ENCODE measurements around the gene TGFB1. TPM values are rescaled to one million over a fixed set of nuclear protein-coding genes. Genes with fewer than 3 reads are reported as not detected.

The TGFB1 gene
- total and polyA plus RNA-seq, 2 of the 13 experiments (the other 11 are each of a cell fraction or from before 2014, with no cell fraction given) = 4.1 to 5.4 TPM

GRCh38 chr19:41363753-41364523 is 10.2 kb upstream of the TGFB1 start, which contains the start of gene B9D2 (continued):
- TF ChIP-seq, protein P1, sequence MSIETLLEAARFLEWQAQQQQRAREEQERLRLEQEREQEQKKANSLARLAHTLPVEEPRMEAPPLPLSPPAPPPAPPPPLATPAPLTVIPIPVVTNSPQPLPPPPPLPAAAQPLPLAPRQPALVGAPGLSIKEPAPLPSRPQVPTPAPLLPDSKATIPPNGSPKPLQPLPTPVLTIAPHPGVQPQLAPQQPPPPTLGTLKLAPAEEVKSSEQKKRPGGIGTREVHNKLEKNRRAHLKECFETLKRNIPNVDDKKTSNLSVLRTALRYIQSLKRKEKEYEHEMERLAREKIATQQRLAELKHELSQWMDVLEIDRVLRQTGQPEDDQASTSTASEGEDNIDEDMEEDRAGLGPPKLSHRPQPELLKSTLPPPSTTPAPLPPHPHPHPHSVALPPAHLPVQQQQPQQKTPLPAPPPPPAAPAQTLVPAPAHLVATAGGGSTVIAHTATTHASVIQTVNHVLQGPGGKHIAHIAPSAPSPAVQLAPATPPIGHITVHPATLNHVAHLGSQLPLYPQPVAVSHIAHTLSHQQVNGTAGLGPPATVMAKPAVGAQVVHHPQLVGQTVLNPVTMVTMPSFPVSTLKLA (IDR thresholded peaks at IDR 0.05) = peak; percentile 12; the same call in 1 of the 2 replicates
- TF ChIP-seq ETV6 (CRISPR knock-in tag; conservative IDR thresholded peaks at IDR 0.05) = peak; percentile 68; the same call in 1 of the 2 replicates
- TF ChIP-seq ZNF530 (CRISPR knock-in tag; IDR thresholded peaks at IDR 0.05; ENCODE audit: low read depth) = no peak
- no peak for TF ChIP-seq ADNP (CRISPR knock-in tag; IDR thresholded peaks at IDR 0.05)
- peak; percentile 71 for TF ChIP-seq KLF11 (CRISPR knock-in tag; IDR thresholded peaks at IDR 0.05)
- TF ChIP-seq ZNF713 (CRISPR knock-in tag; IDR thresholded peaks at IDR 0.05) = no peak
- peak; percentile 70 for TF ChIP-seq ZNF501 (CRISPR knock-in tag; IDR thresholded peaks at IDR 0.05)
- no peak for TF ChIP-seq PHF21A (CRISPR knock-in tag; IDR thresholded peaks at IDR 0.05)
- TF ChIP-seq ZNF784 (CRISPR knock-in tag; IDR thresholded peaks at IDR 0.05; ENCODE audit: borderline replicate concordance) = peak; percentile 53; the same call in 1 of the 2 replicates
- TF ChIP-seq THAP7 (CRISPR knock-in tag; IDR thresholded peaks at IDR 0.05) = peak; percentile 100
- TF ChIP-seq ZFP1 (CRISPR knock-in tag; IDR thresholded peaks at IDR 0.05) = 0 out of 2 replicates have a peak, but pooled peaks have one; percentile 23
- TF ChIP-seq ZNF83 (CRISPR knock-in tag; IDR thresholded peaks at IDR 0.05; ENCODE audit: borderline replicate concordance) = no peak
- TF ChIP-seq ZNF430 (CRISPR knock-in tag; IDR thresholded peaks at IDR 0.05) = no peak
- TF ChIP-seq HNRNPLL (IDR thresholded peaks at IDR 0.05; ENCODE audit: low read depth, low read length, poor library complexity, severe bottlenecking) = peak; percentile 85
- TF ChIP-seq, protein P2, sequence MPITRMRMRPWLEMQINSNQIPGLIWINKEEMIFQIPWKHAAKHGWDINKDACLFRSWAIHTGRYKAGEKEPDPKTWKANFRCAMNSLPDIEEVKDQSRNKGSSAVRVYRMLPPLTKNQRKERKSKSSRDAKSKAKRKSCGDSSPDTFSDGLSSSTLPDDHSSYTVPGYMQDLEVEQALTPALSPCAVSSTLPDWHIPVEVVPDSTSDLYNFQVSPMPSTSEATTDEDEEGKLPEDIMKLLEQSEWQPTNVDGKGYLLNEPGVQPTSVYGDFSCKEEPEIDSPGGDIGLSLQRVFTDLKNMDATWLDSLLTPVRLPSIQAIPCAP (CRISPR knock-in tag; IDR thresholded peaks at IDR 0.05; ENCODE audit: low read depth) = no peak
- TF ChIP-seq ZNF670 (CRISPR knock-in tag; IDR thresholded peaks at IDR 0.05; ENCODE audit: borderline replicate concordance) = peak; percentile 37; the same call in 1 of the 2 replicates
- 0 out of 2 replicates have a peak, but pooled peaks have one; percentile 19 for TF ChIP-seq ZNF44 (CRISPR knock-in tag; IDR thresholded peaks at IDR 0.05)
- no peak for TF ChIP-seq EHMT2 (IDR thresholded peaks at IDR 0.05; ENCODE audit: borderline replicate concordance, low read depth, low read length)
- peak; percentile 66; the same call in 1 of the 2 replicates for TF ChIP-seq SIN3A (IDR thresholded peaks at IDR 0.05; ENCODE audit: borderline replicate concordance, low read depth, low read length)
- TF ChIP-seq MXI1 (IDR thresholded peaks at IDR 0.05; ENCODE audit: borderline replicate concordance, low read depth, low read length) = peak; percentile 86; the same call in 2 of the 3 replicates
- TF ChIP-seq YY1 (IDR thresholded peaks at IDR 0.05; ENCODE audit: insufficient read depth, insufficient replicate concordance, low read depth, low read length) = peak; percentile 99
- no peak for TF ChIP-seq SUZ12 (IDR thresholded peaks at IDR 0.05; ENCODE audit: low read depth, low read length)
- TF ChIP-seq ZSCAN21 (CRISPR knock-in tag; IDR thresholded peaks at IDR 0.05; ENCODE audit: borderline replicate concordance) = no peak
- 0 out of 2 replicates have a peak, but pooled peaks have one; percentile 11 for TF ChIP-seq FOXK1 (CRISPR knock-in tag; IDR thresholded peaks at IDR 0.05; ENCODE audit: borderline replicate concordance, low read depth)

All from HepG2 (cell line).